ENCODE results near the gene HOMER3.
"Not testable (repeated sequence)": the region's sequence is repeated elsewhere in the genome, so short reads cannot be mapped to it uniquely, and the experiment has no call there.

HOMER3 gene

DNA sequence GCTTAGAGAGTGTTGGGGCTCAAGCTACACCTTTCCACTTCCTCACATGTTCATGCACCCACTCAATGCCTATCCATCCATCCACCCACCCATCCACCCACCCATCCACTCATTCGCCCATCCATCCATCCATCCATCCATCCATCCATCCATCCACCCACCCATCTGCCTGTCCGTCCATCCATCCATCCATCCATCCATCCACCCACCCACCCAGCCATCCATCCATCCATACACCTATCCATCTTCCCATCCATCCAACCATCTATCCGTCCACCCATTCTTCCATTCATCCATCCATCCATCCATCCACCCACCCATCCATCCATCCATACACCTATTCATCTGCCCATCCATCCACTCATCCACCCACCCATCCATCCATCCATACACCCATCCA, 13.1 kb upstream of the HOMER3 start:
- DNase-seq (ENCODE audit: low read depth in 2 of 2) = no peak

DNA sequence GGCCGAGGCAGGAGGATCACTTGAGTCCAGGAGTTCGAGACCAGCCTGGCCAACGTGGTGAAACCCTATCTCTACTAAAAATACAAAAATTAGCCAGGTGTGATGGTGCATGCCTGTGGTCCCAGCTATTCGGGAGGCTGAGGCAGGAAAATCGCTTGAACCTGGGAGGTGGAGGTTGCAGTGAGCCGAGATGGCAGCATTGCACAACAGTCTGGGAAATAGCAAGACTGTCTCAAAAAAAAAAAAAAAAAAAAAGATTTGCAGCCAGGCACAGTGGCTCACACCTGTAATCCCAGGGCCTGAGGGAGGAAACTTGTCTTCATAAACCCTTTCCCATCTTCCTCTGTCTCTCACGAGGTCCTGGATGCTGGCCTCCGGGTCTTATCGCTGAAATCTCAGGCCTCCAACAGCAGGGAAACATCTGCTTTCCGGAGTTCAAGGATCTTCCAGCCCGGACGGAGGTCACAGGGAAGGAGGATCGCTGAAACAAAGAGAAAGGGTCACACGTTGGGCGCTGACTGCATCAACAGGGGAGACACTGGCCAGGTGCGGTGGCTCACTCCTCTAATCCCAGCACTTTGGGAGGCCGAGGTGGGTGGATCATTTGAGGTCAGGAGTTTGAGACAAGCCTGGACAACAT, 11.5 kb upstream of the HOMER3 start:
- not testable (repeated sequence) for DNase-seq (ENCODE audit: low read depth in 2 of 2)

DNA sequence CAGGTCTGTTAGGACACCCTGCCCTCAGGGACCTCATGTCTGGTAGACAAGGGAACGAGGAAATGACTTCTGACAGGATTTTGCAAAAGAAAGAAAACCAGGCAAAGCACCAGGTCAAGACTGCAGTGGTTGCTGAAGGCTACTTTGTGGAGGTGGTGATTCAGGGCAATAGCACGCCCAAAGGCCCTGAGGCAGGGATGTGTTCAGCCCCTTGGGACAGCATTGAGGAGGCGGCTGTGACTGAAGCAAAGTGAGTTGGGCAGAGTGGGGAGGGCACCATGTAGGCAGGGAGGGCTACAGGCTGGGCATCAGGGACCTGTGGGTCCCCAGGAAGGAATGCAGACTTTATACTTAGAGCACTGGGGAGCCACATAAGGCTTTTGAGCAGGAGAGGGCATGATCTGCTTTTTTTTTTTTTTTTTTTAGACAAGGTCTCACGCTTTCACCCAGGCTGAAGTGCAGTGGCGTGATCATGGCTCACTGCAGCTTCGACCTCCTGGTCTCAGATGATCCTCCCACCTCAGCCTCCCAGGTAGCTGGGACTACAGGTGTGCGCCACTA, 10.8 kb upstream of the HOMER3 start:
- no peak for DNase-seq (ENCODE audit: low read depth in 2 of 2)

DNA sequence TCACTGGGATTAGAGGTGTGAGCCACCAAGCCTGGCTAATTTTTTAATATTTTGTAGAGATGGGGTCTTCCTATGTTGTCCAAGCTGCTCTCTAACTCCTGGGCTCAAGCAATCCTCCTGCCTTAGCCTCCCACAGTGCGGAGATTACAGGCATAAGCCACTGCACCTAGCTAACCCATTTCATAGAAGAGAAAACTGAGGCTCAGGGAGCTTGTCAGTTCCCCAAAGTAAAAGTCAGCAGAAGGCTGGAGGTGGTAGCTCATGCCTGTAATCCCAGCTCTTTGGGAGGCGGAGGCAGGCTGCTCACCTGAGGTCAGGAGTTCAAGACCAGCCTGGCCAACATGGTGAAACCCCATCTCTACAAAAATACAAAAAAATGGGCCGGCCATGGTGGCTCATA, 8.8 kb upstream of the HOMER3 start:
- DNase-seq (ENCODE audit: low read depth in 2 of 2) = no peak

DNA sequence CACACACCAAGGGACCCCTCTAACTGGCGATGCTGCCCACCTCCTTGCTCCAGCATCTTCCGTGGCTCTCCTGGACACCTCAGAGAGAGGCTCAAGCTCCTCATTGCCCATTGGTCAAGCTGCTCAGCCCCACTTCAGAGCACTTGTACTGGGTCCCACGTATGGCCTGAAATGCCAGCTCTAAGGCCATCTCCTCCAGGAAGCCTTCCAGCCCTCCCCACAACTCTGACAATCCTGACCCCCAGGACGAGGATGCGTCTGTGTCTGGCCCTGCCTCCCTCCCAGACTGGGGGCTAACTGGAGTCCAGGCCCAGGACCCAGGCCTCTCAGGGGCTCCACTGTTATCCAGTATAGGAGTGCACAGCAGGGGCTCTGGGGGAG, 7.9 kb upstream of the HOMER3 start:
- no peak for DNase-seq (ENCODE audit: low read depth in 2 of 2)

DNA sequence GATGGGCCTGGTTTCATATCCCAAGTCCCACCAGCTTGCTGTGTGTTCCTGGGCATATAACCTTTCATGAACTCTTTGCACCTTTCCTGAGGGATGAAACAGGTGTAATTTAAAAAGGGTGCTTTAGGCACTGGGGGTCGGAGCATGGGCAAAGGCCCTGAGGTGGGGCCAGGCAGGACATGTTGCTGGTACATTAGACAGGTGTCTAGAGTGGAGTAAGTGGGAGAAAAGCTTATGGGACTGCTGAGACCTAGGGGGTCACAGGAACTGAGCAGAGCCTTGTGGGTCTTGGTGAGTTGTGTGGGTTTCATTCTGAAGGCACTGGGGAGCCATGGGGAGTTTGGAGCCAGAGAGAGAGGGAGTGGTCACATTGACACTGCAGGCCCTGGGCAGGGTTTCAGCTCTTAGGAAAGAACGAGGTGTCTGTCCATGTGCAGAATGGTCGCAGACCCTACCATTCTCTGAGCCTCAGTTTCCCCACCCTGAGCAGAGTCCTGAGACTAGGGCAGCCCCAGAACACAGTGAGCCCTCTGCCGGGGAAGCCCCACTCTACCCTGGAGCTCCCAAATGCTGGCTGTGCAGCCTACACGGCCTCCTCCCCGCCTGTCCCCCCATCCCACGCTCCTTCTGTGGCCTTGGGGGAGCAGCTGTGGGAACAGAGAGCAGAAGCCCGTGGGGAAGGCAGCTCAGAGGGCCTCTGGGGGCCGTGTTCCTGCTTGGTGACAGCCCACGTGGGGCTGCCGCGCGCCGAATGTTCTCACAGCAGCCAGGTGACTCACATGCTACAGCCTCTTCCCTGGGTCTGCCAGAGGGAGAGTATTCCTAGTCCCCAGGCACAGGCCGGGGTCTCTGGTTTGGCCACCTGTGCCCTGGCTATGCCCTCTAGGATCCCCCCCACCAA, 7.3 kb upstream of the HOMER3 start:
- DNase-seq (ENCODE audit: low read depth in 2 of 2) = no peak

DNA sequence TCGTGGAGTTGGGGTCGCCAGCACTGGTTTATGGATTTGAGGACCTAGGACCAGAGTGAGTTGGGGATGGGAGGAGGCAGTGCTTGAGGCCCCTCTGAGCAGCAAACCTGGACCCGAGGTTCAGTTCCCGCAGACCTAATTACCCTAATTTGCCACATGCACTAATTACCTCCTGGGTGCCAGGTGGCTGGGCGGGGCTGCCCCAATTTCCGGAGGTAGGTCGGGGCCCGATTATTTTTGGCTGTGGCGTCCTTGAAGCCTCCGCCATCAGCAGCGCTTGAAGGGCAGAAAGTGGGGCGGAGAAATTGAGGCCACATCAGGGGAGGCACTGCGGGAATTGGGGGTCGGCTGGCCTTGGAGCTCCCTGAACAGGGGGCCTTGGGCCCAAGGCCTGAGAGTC, 5.9 kb upstream of the HOMER3 start:
- no peak for DNase-seq (ENCODE audit: low read depth in 2 of 2)

DNA sequence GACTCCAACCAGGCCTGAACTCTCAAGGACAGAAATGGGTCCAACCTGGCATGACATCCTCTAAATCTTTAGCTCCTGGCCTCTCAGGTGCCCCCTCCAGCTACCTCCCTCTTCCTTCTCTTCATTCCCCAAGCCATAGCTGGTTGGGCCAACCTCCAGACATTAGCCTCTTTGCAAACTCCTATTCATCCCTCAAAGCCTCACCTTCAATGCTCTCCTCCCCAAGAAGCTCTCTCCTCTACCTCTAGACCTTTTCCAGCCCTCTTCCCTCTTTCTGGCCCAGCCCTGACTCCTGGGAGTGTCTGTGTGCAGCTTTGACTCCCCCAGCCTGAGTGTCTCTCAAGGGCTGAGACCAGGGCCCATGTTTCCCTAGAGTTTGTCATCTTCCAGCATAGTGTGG, 5.3 kb upstream of the HOMER3 start:
- DNase-seq (ENCODE audit: low read depth in 2 of 2) = no peak

DNA sequence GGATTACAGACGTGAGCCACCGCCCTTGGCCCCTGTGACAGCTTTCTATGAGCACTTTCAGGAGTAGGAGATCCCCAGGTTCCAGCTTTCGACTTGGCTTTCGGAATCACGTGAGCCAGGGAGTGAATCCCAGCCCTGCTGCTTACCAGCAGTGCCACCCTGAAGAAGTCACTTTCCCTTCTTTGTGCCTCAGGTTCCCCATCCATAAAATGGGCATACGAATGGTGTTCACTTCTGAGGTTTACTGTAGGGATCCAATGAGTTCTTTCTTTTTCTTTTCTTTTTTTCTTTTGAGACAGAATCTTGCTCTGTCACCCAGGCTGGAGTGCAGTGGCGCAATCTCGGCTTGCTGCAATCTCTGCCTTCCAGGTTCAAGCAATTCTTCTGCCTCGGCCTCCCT, 4.3 kb upstream of the HOMER3 start:
- DNase-seq (ENCODE audit: low read depth in 2 of 2) = no peak

DNA sequence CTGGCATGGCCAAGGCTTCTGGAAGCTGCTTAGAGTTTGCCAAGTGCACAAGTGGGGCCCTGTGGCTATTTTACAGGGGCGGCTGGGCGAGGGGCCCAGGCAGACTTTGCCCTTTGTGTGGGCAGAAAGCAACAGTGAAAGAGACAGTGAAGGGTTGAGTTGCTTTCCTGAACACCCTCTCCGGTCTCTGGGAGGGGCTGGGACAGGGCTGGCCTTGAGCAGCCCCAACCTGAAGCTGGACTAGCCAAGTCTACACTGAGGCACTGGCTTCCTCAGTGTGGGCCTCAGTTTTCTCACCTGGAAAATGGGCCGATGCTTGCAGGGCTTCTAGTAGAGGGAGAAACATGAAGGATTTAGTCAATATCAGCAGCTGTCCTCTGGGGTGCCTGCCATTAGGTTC, 2.4 kb upstream of the HOMER3 start:
- no peak for DNase-seq (ENCODE audit: low read depth in 2 of 2)

DNA sequence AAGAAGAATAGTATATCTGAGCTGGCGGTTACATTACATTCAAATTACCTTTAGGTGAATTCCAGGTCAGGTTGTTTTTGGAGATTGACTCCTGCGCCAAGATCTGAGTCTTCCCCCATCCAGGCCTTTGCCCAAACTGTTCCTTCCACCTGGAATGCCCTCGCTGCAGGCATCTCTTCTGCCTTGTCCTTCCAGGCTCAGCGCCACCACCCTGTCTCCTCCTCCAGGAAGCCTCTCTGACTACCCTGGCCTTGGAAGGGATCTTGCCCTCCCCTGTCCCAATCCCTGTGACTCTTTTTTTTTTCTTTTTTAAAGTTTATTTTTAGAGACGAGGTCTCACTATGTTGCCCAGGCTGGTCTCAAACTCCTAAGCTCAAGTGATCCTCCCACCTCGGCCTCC, 1.7 kb upstream of the HOMER3 start:
- no peak for DNase-seq (ENCODE audit: low read depth in 2 of 2)

DNA sequence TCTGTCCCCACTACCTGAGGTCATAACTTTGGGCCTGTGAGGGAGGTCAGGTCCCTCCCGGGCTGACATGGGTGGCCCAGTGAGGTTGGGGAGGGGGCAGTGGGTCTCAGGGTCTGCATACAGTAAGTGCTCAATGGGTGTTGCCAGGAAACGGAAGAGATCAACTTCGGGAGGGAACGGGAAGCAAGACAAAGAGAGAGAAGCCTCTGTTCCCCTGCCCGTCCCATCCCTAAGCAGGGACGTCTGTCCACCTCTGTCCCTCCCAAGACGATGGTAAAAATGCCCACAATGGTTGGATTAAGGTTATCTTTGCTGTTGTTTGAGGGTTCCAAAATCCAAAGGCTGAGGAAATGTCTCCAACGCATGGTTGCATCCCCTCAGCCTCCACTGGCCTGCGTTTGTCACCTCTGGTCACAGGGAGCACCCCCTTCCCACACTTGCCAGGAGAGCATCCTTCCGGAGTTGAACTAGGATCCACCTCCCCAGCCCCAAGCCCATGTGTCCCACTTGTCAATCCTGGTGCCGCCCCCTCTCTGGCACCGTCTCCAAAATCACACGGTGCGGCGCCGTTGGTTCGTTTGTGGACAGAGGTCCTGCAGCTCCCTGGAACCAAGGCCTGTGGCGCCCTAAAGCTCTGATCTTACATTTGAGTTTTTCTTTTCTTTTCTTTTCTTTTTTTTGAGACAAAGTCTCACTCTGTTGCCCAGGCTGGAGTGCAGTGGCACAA, 774 bp upstream of the HOMER3 start:
- no peak for DNase-seq (ENCODE audit: low read depth in 2 of 2)

DNA sequence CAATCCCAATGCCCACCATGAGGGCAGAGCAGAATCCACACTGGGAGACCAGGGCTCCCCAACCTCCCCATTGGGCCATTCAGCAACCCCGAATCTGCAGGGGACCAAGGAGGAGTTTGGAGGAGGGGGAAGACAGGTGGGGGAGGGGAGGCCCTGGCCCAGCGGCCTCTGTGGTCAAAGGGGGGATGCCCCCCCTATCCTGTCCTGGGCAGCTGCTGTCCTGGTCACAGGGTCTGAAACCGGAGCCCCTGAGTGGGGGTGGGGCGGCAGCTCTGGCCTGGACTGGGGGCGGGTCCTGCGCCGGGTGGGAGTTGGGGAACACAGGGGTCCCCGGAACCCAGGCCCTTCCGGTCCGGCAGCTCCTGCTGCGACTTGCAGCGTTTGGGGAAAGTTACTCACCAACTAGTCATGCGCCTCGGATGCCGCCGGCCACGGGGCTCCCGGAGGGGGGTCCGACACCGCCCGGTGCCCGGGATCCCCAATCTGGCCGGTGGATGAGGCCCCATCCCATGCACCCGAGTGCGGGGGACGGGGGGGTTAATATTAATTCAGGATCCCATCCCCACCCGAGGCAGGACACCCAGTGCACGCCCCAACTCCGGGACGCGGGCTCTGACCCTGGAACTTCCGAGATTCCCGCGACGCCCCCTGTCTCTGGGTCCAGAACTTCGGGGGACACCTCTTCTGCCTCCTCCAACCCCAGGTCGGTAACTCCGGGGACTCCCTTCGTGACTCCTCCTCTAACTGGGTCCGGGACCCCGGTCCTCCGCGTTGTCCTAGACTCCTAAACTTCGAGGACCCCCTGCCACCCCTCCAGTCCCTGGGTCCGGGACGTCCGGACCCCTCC, 872 bp downstream of the HOMER3 start:
- DNase-seq (ENCODE audit: low read depth in 2 of 2) = no peak

DNA sequence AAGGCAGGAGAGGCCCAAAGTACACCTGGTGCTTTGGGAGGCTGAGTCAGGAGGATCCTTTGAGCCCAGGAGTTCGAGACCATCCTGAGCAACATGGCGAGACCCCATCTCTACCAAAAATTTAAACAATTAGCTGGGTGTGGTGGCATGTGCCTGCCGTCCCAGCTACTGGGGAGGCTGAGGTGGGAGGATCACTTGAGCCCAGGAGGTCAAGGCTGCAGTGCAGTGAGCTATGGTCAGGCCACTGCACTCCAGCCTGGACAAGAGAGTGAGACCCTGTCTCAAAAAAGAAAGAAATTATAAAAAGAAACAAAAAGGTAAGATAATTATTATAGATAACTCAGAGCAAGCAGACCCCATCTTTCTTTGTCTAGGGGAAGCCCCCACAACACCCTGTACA, 1.9 kb downstream of the HOMER3 start:
- no peak for DNase-seq (ENCODE audit: low read depth in 2 of 2)

DNA sequence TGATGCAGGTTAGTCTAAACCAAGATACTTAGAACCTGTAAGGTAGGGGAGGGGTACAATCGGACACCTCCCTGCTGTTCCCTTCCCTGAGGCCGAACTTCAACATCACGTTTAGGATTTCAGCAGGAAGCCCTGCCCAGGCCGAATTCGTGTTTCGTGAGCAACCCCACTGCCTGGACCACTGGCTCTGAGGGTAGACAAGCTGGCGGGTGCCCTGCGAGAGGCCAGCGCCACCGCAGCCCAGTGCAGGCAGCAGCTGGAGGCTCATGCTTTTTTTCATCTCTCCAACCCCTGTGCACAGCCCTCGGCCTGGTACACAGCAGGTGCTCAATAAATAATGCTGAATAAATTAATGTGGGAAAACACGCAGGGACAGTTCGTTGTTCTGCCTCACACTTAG, 7.7 kb downstream of the HOMER3 start:
- DNase-seq (ENCODE audit: low read depth in 2 of 2) = no peak

DNA sequence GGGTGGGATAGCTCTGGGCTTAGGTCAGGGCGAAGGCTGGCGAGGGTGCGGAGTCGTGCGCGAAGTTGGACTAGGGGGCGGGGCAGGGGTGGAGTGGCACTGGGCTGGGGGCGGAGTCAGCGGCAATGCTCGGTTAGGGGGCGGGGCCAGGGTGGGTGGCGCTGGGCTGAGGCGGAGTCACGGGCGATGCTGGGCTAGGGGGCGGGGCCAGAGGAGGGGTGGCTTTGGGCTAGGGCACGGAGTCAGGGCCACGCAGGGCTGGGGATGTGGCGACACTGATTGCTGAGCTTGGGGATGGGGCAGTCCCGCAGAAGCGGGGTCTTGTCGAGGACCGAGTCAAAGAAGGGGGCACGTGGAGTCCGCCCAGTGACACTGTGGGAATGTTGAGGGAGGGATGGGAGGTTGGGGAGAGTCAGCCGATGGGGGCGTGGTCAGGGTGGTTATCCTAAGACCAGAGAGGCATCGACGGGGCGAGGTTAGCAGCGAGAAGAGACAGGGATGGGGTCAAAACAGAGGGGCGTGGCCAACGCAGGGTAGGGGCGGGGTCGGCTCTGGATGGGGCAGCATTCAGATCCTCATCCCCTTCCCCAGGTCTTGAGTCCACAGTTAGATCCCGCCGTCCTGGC, 8.7 kb downstream of the HOMER3 start:
- DNase-seq (ENCODE audit: low read depth in 2 of 2) = peak; percentile 65 to 73

DNA sequence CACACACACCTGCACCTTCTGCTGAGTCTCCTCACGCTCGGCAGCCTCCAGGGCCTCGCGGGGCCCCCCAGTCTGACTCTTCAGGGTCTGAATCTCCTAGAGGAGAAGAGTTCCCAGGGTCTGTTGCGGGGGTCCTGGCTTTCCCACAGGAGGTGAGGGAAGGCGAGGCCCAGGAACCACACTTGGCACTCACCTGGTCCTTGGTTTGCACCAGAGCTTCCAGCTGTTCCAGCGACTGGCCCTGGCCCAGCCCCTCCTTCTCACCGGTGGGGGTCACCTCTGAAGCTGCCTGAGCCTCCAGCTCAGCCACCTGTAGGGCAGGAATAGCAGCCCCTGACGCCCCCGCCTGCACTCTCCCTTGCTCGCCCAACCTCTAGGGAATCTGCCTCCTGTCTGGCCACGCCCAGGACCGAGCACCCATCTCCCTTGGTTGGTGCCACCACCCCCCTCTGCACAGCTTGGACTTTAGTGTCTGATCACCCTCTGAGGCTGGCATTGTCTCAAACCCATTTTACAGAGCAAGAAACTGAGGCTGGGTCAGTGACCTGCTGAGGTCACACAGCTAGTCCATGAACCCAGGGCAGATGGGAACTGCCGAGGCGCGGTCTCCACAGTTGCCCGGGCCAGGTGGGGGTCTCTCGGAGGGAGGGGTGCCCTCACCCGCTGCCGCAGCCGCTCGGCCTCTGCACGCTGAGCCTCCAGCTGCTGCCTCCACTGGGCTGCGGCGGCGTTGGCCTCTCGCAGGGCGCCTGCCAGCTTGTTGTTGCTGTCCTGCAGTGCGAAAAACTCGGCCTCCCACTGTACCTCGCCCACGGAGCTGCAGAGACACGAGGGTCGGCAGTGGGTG, 9.5 kb downstream of the HOMER3 start:
- no peak for DNase-seq (ENCODE audit: low read depth in 2 of 2)

DNA sequence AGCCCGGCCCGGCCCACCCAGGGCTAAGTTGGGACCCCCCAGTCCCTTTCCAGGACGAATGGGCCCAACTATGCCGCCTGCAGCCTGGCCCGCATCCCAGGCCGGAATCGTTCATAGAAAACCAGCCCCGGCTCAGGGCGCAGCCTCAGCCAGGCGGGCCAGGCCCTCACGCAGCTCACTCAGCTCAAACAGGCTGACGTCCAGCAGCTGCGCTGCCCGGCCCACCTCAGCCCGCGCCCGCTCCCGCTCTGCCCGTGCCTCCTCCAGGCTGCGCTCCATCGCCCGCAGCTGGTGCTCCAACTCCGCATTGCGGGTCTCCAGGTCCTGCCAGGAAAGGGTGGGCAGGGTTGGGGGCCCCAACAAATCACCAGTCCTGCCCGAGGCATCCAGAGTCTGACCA, 11.7 kb downstream of the HOMER3 start:
- no peak for DNase-seq (ENCODE audit: low read depth in 2 of 2)

DNA sequence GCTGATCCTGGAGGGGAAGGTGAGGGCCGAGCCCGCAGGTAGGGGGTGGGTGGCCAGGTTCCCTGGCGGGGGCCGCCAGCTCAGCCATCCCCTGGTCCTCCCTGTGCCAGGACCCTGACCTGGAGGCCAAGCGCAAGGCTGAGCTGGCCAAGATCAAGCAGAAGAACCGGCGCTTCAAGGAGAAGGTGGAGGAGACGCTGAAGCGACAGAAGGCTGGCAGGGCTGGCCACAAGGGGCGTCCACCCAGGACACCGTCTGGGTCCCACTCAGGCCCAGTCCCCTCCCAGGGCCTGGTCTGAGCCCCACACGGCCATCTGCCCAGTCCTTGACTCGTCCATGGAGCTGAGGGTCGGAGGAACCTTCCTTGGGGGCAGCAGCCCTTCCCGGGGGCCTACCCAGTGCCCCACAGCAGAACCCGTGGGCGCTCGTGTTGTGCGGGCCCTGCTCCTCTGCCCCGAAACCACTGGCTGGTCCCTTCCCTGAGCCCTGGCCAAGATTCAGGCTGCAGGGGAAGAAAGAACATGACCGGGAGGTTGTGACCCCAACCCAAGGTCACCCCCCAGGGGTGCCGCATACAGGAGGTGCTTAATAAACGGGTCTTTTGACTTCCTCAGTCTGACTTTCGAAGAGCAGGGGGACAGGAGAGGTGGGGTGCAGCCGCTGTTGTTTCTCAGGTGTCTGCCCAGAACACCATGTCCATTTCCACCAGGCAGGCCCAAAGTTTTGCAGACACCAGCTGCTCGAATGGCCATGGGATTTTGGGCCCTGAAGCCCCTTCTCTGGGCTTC, 12.8 kb downstream of the HOMER3 start:
- DNase-seq (ENCODE audit: low read depth in 2 of 2) = no peak

All from stimulated activated CD8-positive, alpha-beta memory T cell treated with anti-CD3 and anti-CD28 coated beads, Interleukin-15, amount 100 ng/mL, for 48 hours (primary cell).